Measurements from ENCODE around the gene MYOZ2.

The MYOZ2 gene

GRCh38 chr4:119135721-119136121 is at the start of gene MYOZ2:
MYOZ2 (plus strand) TSS chr4:119135832; CDS start chr4:119136526, 694 bp downstream.
- no peak for DNase-seq

GRCh38 chr4:119087121-119087520 is 48.5 kb upstream of the MYOZ2 start:
- DNase-seq, result no peak

- no peak for DNase-seq
Measured at GRCh38 chr4:119087656-119088055, 48.0 kb upstream of the MYOZ2 start.

GRCh38 chr4:119093042-119093827 is 42.4 kb upstream of the MYOZ2 start:
- no peak for DNase-seq

GRCh38 chr4:119097282-119097900 is 38.2 kb upstream of the MYOZ2 start:
- no peak for DNase-seq

- DNase-seq, result no peak
Measured at GRCh38 chr4:119098306-119098705, 37.3 kb upstream of the MYOZ2 start.

- DNase-seq, result no peak
Measured at GRCh38 chr4:119099227-119099810, 36.3 kb upstream of the MYOZ2 start.

- no peak for DNase-seq
Measured at GRCh38 chr4:119100655-119101054, 35.0 kb upstream of the MYOZ2 start.

GRCh38 chr4:119103263-119103662 is 32.4 kb upstream of the MYOZ2 start:
- DNase-seq, result no peak

GRCh38 chr4:119104644-119105273 is 30.9 kb upstream of the MYOZ2 start:
- no peak for DNase-seq

- no peak for DNase-seq
Measured at GRCh38 chr4:119105605-119106004, 30.0 kb upstream of the MYOZ2 start.

- DNase-seq, result no peak
Measured at GRCh38 chr4:119106036-119107000, 29.3 kb upstream of the MYOZ2 start.

GRCh38 chr4:119110121-119110520 is 25.5 kb upstream of the MYOZ2 start:
- DNase-seq, result no peak

GRCh38 chr4:119111296-119111695 is 24.3 kb upstream of the MYOZ2 start:
- no peak for DNase-seq

GRCh38 chr4:119113033-119113655 is 22.5 kb upstream of the MYOZ2 start:
- no peak for DNase-seq

- no peak for DNase-seq
Measured at GRCh38 chr4:119116021-119116420, 19.6 kb upstream of the MYOZ2 start.

GRCh38 chr4:119116925-119117900 is 18.4 kb upstream of the MYOZ2 start:
- no peak for DNase-seq

- no peak for DNase-seq
Measured at GRCh38 chr4:119118397-119118796, 17.2 kb upstream of the MYOZ2 start.

GRCh38 chr4:119124352-119124751 is 11.3 kb upstream of the MYOZ2 start:
- no peak for DNase-seq

- DNase-seq, result no peak
Measured at GRCh38 chr4:119125931-119126330, 9.7 kb upstream of the MYOZ2 start.

- no peak for DNase-seq
Measured at GRCh38 chr4:119128148-119128547, 7.5 kb upstream of the MYOZ2 start.

All from NCI-H1105 treated with DMSO at 0.1 percent for 48 hours (cell line).